GM12864 (cell line): ENCODE measurements around the gene KCTD10.

Experiments
- DNase-seq: peaks from one replicate; pipeline ENCODE4 v3.0.0-alpha.2; 2011; ENCODE audit warnings: low read depth
- H3K4me3 ChIP-seq: 2 replicates; pipeline ENCODE4 v1.5.1; 2011; ENCODE audit warnings: mild to moderate bottlenecking, low read depth, low read length, control low read depth
- CTCF ChIP-seq: IDR thresholded peaks from 2 replicates; pipeline ENCODE4 v1.5.1; 2011; ENCODE audit warnings: low read depth, mild to moderate bottlenecking, moderate library complexity, low read length, control low read depth, inconsistent platforms; ENCODE audit errors: missing control alignments

Gene KCTD10

GRCh38 chr12:109489016-109489954 is 12.2 kb upstream of the KCTD10 start:
- no peak for TF ChIP-seq CTCF
- H3K4me3 ChIP-seq = no peak overlapping the region
- DNase-seq = no peak

- no peak overlapping the region for H3K4me3 ChIP-seq
- TF ChIP-seq CTCF = no peak
- DNase-seq = no peak
Observed at GRCh38 chr12:109488051-109488665, 11.1 kb upstream of the KCTD10 start.

GRCh38 chr12:109487181-109488050 is 10.3 kb upstream of the KCTD10 start:
- DNase-seq = no peak
- no peak for TF ChIP-seq CTCF
- H3K4me3 ChIP-seq = no peak overlapping the region

- no peak for DNase-seq
- TF ChIP-seq CTCF = no peak
- H3K4me3 ChIP-seq = no peak overlapping the region
Observed at GRCh38 chr12:109485201-109485600, 8.1 kb upstream of the KCTD10 start.

GRCh38 chr12:109483346-109483745 is 6.2 kb upstream of the KCTD10 start:
- no peak overlapping the region for H3K4me3 ChIP-seq
- TF ChIP-seq CTCF = no peak
- DNase-seq = no peak

- TF ChIP-seq CTCF = no peak
- H3K4me3 ChIP-seq = no peak overlapping the region
- DNase-seq = no peak
Observed at GRCh38 chr12:109482894-109483293, 5.8 kb upstream of the KCTD10 start.
